B cell (primary cell): ENCODE measurements around the gene EIF3K.

Experiments
- CTCF ChIP-seq: fragments of 200-600 bp; IDR thresholded peaks from one replicate; pipeline ENCODE4 v1.8.0; 2022; ENCODE audit warnings: antibody characterized with exemption, mild to moderate bottlenecking
- EZH2 ChIP-seq: IDR thresholded peaks from 2 replicates; pipeline ENCODE4 v1.6.1; 2012; ENCODE audit warnings: borderline replicate concordance, low read depth, mild to moderate bottlenecking, moderate library complexity, low read length; ENCODE audit not compliant: insufficient read depth, poor library complexity, severe bottlenecking

- TF ChIP-seq CTCF: no peak
- TF ChIP-seq EZH2: no peak
Measured at GRCh38 chr19:38626401-38626800, 7.4 kb downstream of the EIF3K start.
